ENCODE data around the gene ZFAND3. TPM values are rescaled to one million over a fixed set of nuclear protein-coding genes. Genes with fewer than 3 reads are reported as not detected.
"Not testable (repeated sequence)": the region's sequence is repeated elsewhere in the genome, so short reads cannot be mapped to it uniquely, and the experiment has no call there.

The ZFAND3 gene
- total and polyA plus RNA-seq, 8 donors = 65.9 to 125 (median 118) TPM

- ATAC-seq (no peak), DNase-seq (no peak)
- no peaks in the 10 kb centered on the region for H3K27me3 ChIP-seq
- intact Hi-C loops (cut with DNase I) = no loop called here
- no peaks in the 10 kb centered on the region for H3K36me3 ChIP-seq
- no peaks in the 10 kb centered on the region for H3K9me3 ChIP-seq
- no peak for TF ChIP-seq CTCF (IDR thresholded peaks at IDR 0.05)
- no peak overlapping the region for H3K27ac ChIP-seq
- H3K4me1 ChIP-seq = peaks cover 0 to 34% of the 10 kb centered on the region in 2 donors
- H3K4me3 ChIP-seq = no peak overlapping the region
Observed at GRCh38 chr6:37875561-37876309, 56.2 kb downstream of the ZFAND3 start.

- Histone ChIP-seq H3K27me3 (no peaks in the 10 kb centered on the region), H3K9me3 (no peaks in the 10 kb centered on the region), H3K36me3 (no peaks in the 10 kb centered on the region), H3K27ac (no peak overlapping the region), H3K4me3 (no peak overlapping the region), H3K4me1 (peaks cover 0 to 40% of the 10 kb centered on the region in 2 donors)
- TF ChIP-seq CTCF (IDR thresholded peaks at IDR 0.05) = no peak
- DNase-seq (no peak), ATAC-seq (no peak)
- intact Hi-C loops (cut with DNase I) = no loop called here
Observed at GRCh38 chr6:37876843-37877242, 57.3 kb downstream of the ZFAND3 start.

- no peak for TF ChIP-seq CTCF (IDR thresholded peaks at IDR 0.05)
- DNase-seq = no peak
- Histone ChIP-seq H3K27ac (no peak overlapping the region), H3K36me3 (no peaks in the 10 kb centered on the region), H3K4me3 (no peak overlapping the region), H3K9me3 (no peaks in the 10 kb centered on the region), H3K27me3 (no peaks in the 10 kb centered on the region), H3K4me1 (peaks cover 3 to 44% of the 10 kb centered on the region in 2 donors)
- intact Hi-C loops (cut with DNase I) = no loop called here
- peak; percentile 31 for ATAC-seq
Observed at GRCh38 chr6:37877373-37878149, 58.0 kb downstream of the ZFAND3 start.

- DNase-seq = no peak
- Histone ChIP-seq H3K9me3 (no peaks in the 10 kb centered on the region), H3K4me3 (no peak overlapping the region), H3K36me3 (no peaks in the 10 kb centered on the region), H3K4me1 (peaks cover 7 to 41% of the 10 kb centered on the region in 2 donors), H3K27me3 (no peaks in the 10 kb centered on the region), H3K27ac (peak overlapping the region in 1 of 2 donors; percentile 33)
- intact Hi-C loops (cut with DNase I) = no loop called here
- ATAC-seq = peak; percentile 22
- TF ChIP-seq CTCF (IDR thresholded peaks at IDR 0.05) = no peak
Observed at GRCh38 chr6:37878150-37878710, 58.7 kb downstream of the ZFAND3 start.

- H3K27me3 ChIP-seq; intact Hi-C loops (cut with DNase I); H3K36me3 ChIP-seq; H3K4me3 ChIP-seq; ATAC-seq; H3K27ac ChIP-seq; H3K9me3 ChIP-seq; DNase-seq: not testable (repeated sequence)
- H3K4me1 ChIP-seq = peaks cover 9 to 36% of the 10 kb centered on the region in 2 donors
Observed at GRCh38 chr6:37880602-37881001, 61.1 kb downstream of the ZFAND3 start.
